Adipocyte (in vitro differentiated cells): ENCODE data around the gene ANXA6.
A peak's percentile ranks its signal among the peaks of the same experiment; 100 is the strongest.

Experiments used
- DNase-seq: peaks from one replicate; pipeline ENCODE4 v3.0.0-alpha.2; 2015; ENCODE audit warnings: low read depth
- H3K27me3 ChIP-seq: replicated peaks from 2 replicates; pipeline ENCODE4 v1.7.0; 2013; ENCODE audit warnings: mild to moderate bottlenecking, low read length, moderate library complexity; ENCODE audit not compliant: control insufficient read depth, insufficient read depth
- H3K36me3 ChIP-seq: 2 replicates; pipeline ENCODE4 v1.7.0; 2013; ENCODE audit warnings: low read length, mild to moderate bottlenecking, moderate library complexity; ENCODE audit not compliant: control insufficient read depth, insufficient read depth, severe bottlenecking
- H3K4me1 ChIP-seq: 2 replicates; pipeline ENCODE4 v1.7.0; 2013; ENCODE audit warnings: mild to moderate bottlenecking, low read length, moderate library complexity; ENCODE audit not compliant: control insufficient read depth, insufficient read depth
- H3K4me3 ChIP-seq: 2 replicates; pipeline ENCODE4 v1.7.0; 2013; ENCODE audit warnings: mild to moderate bottlenecking, low read length, moderate library complexity
- H3K9ac ChIP-seq: 2 replicates; pipeline ENCODE4 v1.7.0; 2013; ENCODE audit warnings: mild to moderate bottlenecking, low read length, moderate library complexity
- H3K9me3 ChIP-seq: 2 replicates; pipeline ENCODE4 v1.7.0; 2013; ENCODE audit warnings: mild to moderate bottlenecking, low read length, moderate library complexity; ENCODE audit not compliant: control insufficient read depth

Gene ANXA6

GRCh38 chr5:151192626-151193025 is 35.0 kb upstream of the ANXA6 start:
- H3K36me3 ChIP-seq: peaks cover 29% of the 10 kb centered on the region
- DNase-seq: no peak

GRCh38 chr5:151191661-151192060 is 34.1 kb upstream of the ANXA6 start:
- Histone ChIP-seq H3K9me3 (peaks cover 15% of the 10 kb centered on the region), H3K9ac (no peak overlapping the region), H3K4me3 (no peak overlapping the region), H3K4me1 (peaks cover 24% of the 10 kb centered on the region), H3K36me3 (peaks cover 32% of the 10 kb centered on the region), H3K27me3 (no peaks in the 10 kb centered on the region)
- no peak for DNase-seq

More at GRCh38 chr5:151192626-151193025, 35.0 kb upstream of the ANXA6 start:
- Histone ChIP-seq H3K27me3 (no peaks in the 10 kb centered on the region), H3K9ac (no peak overlapping the region), H3K4me3 (no peak overlapping the region), H3K4me1 (peaks cover 29% of the 10 kb centered on the region), H3K9me3 (peaks cover 15% of the 10 kb centered on the region)

GRCh38 chr5:151189151-151189550 is 31.6 kb upstream of the ANXA6 start:
- no peak for DNase-seq
- no peaks in the 10 kb centered on the region for H3K27me3 ChIP-seq
- no peak overlapping the region for H3K4me3 ChIP-seq
- H3K4me1 ChIP-seq: peaks cover 5% of the 10 kb centered on the region
- peaks cover 15% of the 10 kb centered on the region for H3K9me3 ChIP-seq
- H3K9ac ChIP-seq: no peak overlapping the region
- H3K36me3 ChIP-seq: peaks cover 49% of the 10 kb centered on the region

GRCh38 chr5:151186538-151186937 is 29.0 kb upstream of the ANXA6 start:
- Histone ChIP-seq H3K9me3 (peaks cover 4% of the 10 kb centered on the region), H3K27me3 (no peaks in the 10 kb centered on the region), H3K36me3 (peaks cover 54% of the 10 kb centered on the region), H3K4me3 (no peak overlapping the region), H3K9ac (no peak overlapping the region), H3K4me1 (peaks cover 26% of the 10 kb centered on the region)
- DNase-seq: no peak

- DNase-seq: no peak
- peaks cover 54% of the 10 kb centered on the region for H3K36me3 ChIP-seq
- peaks cover 2% of the 10 kb centered on the region for H3K9me3 ChIP-seq
- H3K4me3 ChIP-seq: no peak overlapping the region
- H3K27me3 ChIP-seq: no peaks in the 10 kb centered on the region
- peaks cover 29% of the 10 kb centered on the region for H3K4me1 ChIP-seq
- H3K9ac ChIP-seq: no peak overlapping the region
These were observed 28.5 kb upstream of the ANXA6 start for GRCh38 chr5:151186052-151186451.

GRCh38 chr5:151184316-151185042 is 26.9 kb upstream of the ANXA6 start:
- peaks cover 53% of the 10 kb centered on the region for H3K36me3 ChIP-seq

GRCh38 chr5:151183456-151184245 is 26.1 kb upstream of the ANXA6 start:
- peaks cover 52% of the 10 kb centered on the region for H3K36me3 ChIP-seq

More at GRCh38 chr5:151184316-151185042, 26.9 kb upstream of the ANXA6 start:
- H3K4me1 ChIP-seq: peaks cover 29% of the 10 kb centered on the region
- H3K9me3 ChIP-seq: peaks cover 2% of the 10 kb centered on the region
- H3K4me3 ChIP-seq: no peak overlapping the region
- no peaks in the 10 kb centered on the region for H3K27me3 ChIP-seq
- no peak for DNase-seq
- H3K9ac ChIP-seq: no peak overlapping the region

GRCh38 chr5:151182976-151183375 is 25.4 kb upstream of the ANXA6 start:
- no peak overlapping the region for H3K4me3 ChIP-seq
- H3K36me3 ChIP-seq: peaks cover 54% of the 10 kb centered on the region
- H3K27me3 ChIP-seq: no peaks in the 10 kb centered on the region
- peaks cover 29% of the 10 kb centered on the region for H3K4me1 ChIP-seq
- DNase-seq: no peak
- no peak overlapping the region for H3K9ac ChIP-seq
- no peaks in the 10 kb centered on the region for H3K9me3 ChIP-seq

More at GRCh38 chr5:151183456-151184245, 26.1 kb upstream of the ANXA6 start:
- no peak overlapping the region for H3K4me3 ChIP-seq
- peaks cover 29% of the 10 kb centered on the region for H3K4me1 ChIP-seq
- peak; percentile 60 for DNase-seq
- H3K9ac ChIP-seq: no peak overlapping the region
- no peaks in the 10 kb centered on the region for H3K9me3 ChIP-seq
- no peaks in the 10 kb centered on the region for H3K27me3 ChIP-seq

GRCh38 chr5:151182524-151182900 is 24.9 kb upstream of the ANXA6 start:
- H3K36me3 ChIP-seq: peaks cover 50% of the 10 kb centered on the region
- no peak for DNase-seq
- H3K4me1 ChIP-seq: peaks cover 29% of the 10 kb centered on the region
- no peaks in the 10 kb centered on the region for H3K9me3 ChIP-seq
- no peak overlapping the region for H3K4me3 ChIP-seq
- no peaks in the 10 kb centered on the region for H3K27me3 ChIP-seq
- peak overlapping the region; percentile 7 for H3K9ac ChIP-seq

- Histone ChIP-seq H3K36me3 (peaks cover 44% of the 10 kb centered on the region), H3K9me3 (no peaks in the 10 kb centered on the region), H3K4me3 (no peak overlapping the region), H3K27me3 (no peaks in the 10 kb centered on the region), H3K9ac (peak overlapping the region; percentile 7), H3K4me1 (peaks cover 29% of the 10 kb centered on the region)
- DNase-seq: peak; percentile 42
These were observed 24.4 kb upstream of the ANXA6 start for GRCh38 chr5:151181818-151182523.

- H3K9ac ChIP-seq: no peak overlapping the region
- no peak overlapping the region for H3K4me3 ChIP-seq
- peaks cover 29% of the 10 kb centered on the region for H3K4me1 ChIP-seq
- no peaks in the 10 kb centered on the region for H3K9me3 ChIP-seq
- DNase-seq: no peak
- no peaks in the 10 kb centered on the region for H3K27me3 ChIP-seq
- peaks cover 34% of the 10 kb centered on the region for H3K36me3 ChIP-seq
These were observed 22.7 kb upstream of the ANXA6 start for GRCh38 chr5:151180291-151180690.
